TTC549 (cell line): ENCODE measurements around the gene COQ8A.

ENCODE experiments used
- FAIRE-seq: peaks from 2 replicates; lab custom pipeline; 2012; peaks lifted over from hg19 to GRCh38; lab: Jason Lieb, UNC

The COQ8A gene

GRCh38 chr1:226974544-226975258, 34.6 kb downstream of the COQ8A start:
- no peak for FAIRE-seq

- FAIRE-seq, result no peak
Observed at GRCh38 chr1:226975259-226976250, 35.5 kb downstream of the COQ8A start.

- no peak for FAIRE-seq
Observed at GRCh38 chr1:226976276-226976977, 36.3 kb downstream of the COQ8A start.

- no peak for FAIRE-seq
Observed at GRCh38 chr1:226976978-226977642, 37.0 kb downstream of the COQ8A start.

- FAIRE-seq, result no peak
Observed at GRCh38 chr1:226977643-226978431, 37.7 kb downstream of the COQ8A start.

GRCh38 chr1:226978432-226979114, 38.5 kb downstream of the COQ8A start:
- FAIRE-seq, result no peak

- no peak for FAIRE-seq
Observed at GRCh38 chr1:226979115-226979516, 39.0 kb downstream of the COQ8A start.

GRCh38 chr1:226979517-226980121, 39.5 kb downstream of the COQ8A start:
- no peak for FAIRE-seq

GRCh38 chr1:226980122-226980560, 40.0 kb downstream of the COQ8A start:
- FAIRE-seq, result no peak

- FAIRE-seq, result no peak
Observed at GRCh38 chr1:226980565-226981385, 40.7 kb downstream of the COQ8A start.

- no peak for FAIRE-seq
Observed at GRCh38 chr1:226981386-226981817, 41.3 kb downstream of the COQ8A start.

- no peak for FAIRE-seq
Observed at GRCh38 chr1:226981838-226982237, 41.7 kb downstream of the COQ8A start.

GRCh38 chr1:226982451-226983177, 42.5 kb downstream of the COQ8A start:
- FAIRE-seq, result no peak

GRCh38 chr1:226983247-226983991, 43.3 kb downstream of the COQ8A start:
- no peak for FAIRE-seq

- FAIRE-seq, result no peak
Observed at GRCh38 chr1:226983992-226984364, 43.9 kb downstream of the COQ8A start.

- FAIRE-seq, result no peak
Observed at GRCh38 chr1:226984521-226985238, 44.6 kb downstream of the COQ8A start.

GRCh38 chr1:226985239-226985838, 45.2 kb downstream of the COQ8A start:
- FAIRE-seq, result no peak
